Heart right ventricle (tissue), 16 donors: Measurements from ENCODE around the gene MMAA. TPM values are rescaled to one million over a fixed set of nuclear protein-coding genes. Genes with fewer than 3 reads are reported as not detected.
"Not testable (repeated sequence)": the region's sequence is repeated elsewhere in the genome, so short reads cannot be mapped to it uniquely, and the experiment has no call there.

Experiments
- ATAC-seq, 8 donors: fragments of 200-7000 bp; cut with Tn5 transposase; one replicate each; pipeline ENCODE4 v1.9.1; 2020; ENCODE audit warnings: mild to moderate bottlenecking in 8 of 8, moderate library complexity in 8 of 8, moderate number of reproducible peaks in 1 of 8
- DNase-seq, 2 donors: peaks; one replicate each; pipeline ENCODE4 v3.0.0-alpha.2; 2020
- H3K27ac ChIP-seq, 10 donors: fragments of 200-600 bp; sonication (generic) in 2 of 10; one replicate each; pipeline versions ENCODE4 v1.5.0 to v1.8.0; 2020 to 2022; ENCODE audit warnings: mild to moderate bottlenecking in 3 of 10
- H3K27me3 ChIP-seq, 7 donors: fragments of 200-600 bp; one replicate each; pipeline ENCODE4 v1.8.0; 2021 to 2022; ENCODE audit warnings: mild to moderate bottlenecking in 2 of 7
- H3K36me3 ChIP-seq, 9 donors: fragments of 200-600 bp; sonication (generic) in 1 of 9; one replicate each; pipeline versions ENCODE4 v1.5.0 to v1.8.0; 2020 to 2022; ENCODE audit warnings: mild to moderate bottlenecking in 2 of 9
- H3K4me1 ChIP-seq, 9 donors: fragments of 200-600 bp; sonication (generic) in 1 of 9; one replicate each; pipeline versions ENCODE4 v1.5.0 to v1.8.0; 2020 to 2022; ENCODE audit warnings: mild to moderate bottlenecking in 4 of 9
- H3K4me3 ChIP-seq, 10 donors: fragments of 200-600 bp; sonication (generic) in 2 of 10; one replicate each; pipeline versions ENCODE4 v1.5.0 to v1.8.0; 2020 to 2022; ENCODE audit warnings: mild to moderate bottlenecking in 7 of 10, moderate library complexity in 2 of 10
- H3K9me3 ChIP-seq, 11 donors: fragments of 200-600 bp in 10 of 11; sonication (generic) in 2 of 11; one replicate each; pipeline versions ENCODE4 v1.5.0 to v1.8.0; 2013 to 2022; ENCODE audit warnings: mild to moderate bottlenecking in 2 of 11, control low read depth in 1 of 11, moderate library complexity in 1 of 11
- CTCF ChIP-seq, 9 donors: fragments of 200-600 bp; sonication (generic) in 2 of 9; IDR thresholded peaks; one replicate each; pipeline versions ENCODE4 v1.5.0 to v1.8.0; 2021 to 2022; ENCODE audit warnings: antibody characterized with exemption in 9 of 9, mild to moderate bottlenecking in 5 of 9, moderate library complexity in 1 of 9
- WGBS, 2 donors: extraction: QIAGEN DNeasy Blood & Tissue Kit; methylation state at CpG; one replicate each; pipeline ENCODE4 v1.1.7; 2013; ENCODE audit warnings: inconsistent platforms in 1 of 2; 5-methylcytosine and 5-hydroxymethylcytosine counted together
- intact Hi-C, 10 donors: fragments of 100-400 bp; cut with DNase I; formaldehyde crosslinking; loops; one replicate each; pipeline versions ENCODE4 v1.11.1 to v1.14.2; 2022
- polyA plus RNA-seq, 2 donors: library from polyadenylated mRNA; stranded (reverse); fragments of 200-250 nt; gene quantifications; one replicate each; pipeline ENCODE4 v1.2.3, GENCODE V29; 2013
- total RNA-seq, 10 donors: library from RNA; stranded (reverse); fragmentation: NEBNext Ultra II Directional in 3 of 10; extraction: Animal tissue kit (Norgen Biotek cat#: 25700) in 3 of 10; gene quantifications; one replicate each; pipeline versions ENCODE4 v1.2.1 to v1.2.4, GENCODE V29; 2021 to 2023
- donor health status: Arrhythmogenic right ventricular cardiomyopathy.
- donor health status: ischemic (EF 13 %, LVEDD 7.1; RV severe dilation, severe dysfunction).
- donor health status: healthy with polysubstance abuse.
- donor health status: DM: no; HTN: yes; CAD: no.
- donor health status: DM: no; HTN: no; CAD: no.
- donor health status: ischemic (EF 25% LVEDD 6.9; RV normal size, moderate dysfunction).
- donor health status: ischemic (EF 25% LVEDD 5.7; RV mildly dilated, moderate dysfunction).
- donor health status: healthy.
- donor health status: DM: yes; HTN: yes; CAD: no.
- donor health status: Ischemic cardiomyopathy.
- donor health status: ischemic (EF 35%, LVEDD 5.7; RV mildly dilated, moderate dysfunction).
- donor health status: nonischemic (EF 11% LVEDD 7.7; RV severe dilation, severe dysfunction).
- donor health status: DM: yes; HTN: yes; CAD: no.
- donor health status: PGD.
- donor health status: ischemic (EF 29% LVEDD 5.4; RV normal size, mild dysfunction).
- donor health status: nonischemic (EF 23%, LVEDD 6.1; RV moderate dilation, normal function).

Gene MMAA
- total and polyA plus RNA-seq, 12 donors: 3.3 to 13.5 (median 9.6) TPM

- no peak overlapping the region for H3K27ac ChIP-seq
- peaks cover 0 to 22% (median 5%) of the 10 kb centered on the region in 11 donors for H3K9me3 ChIP-seq
- no peak overlapping the region for H3K4me3 ChIP-seq
- H3K4me1 ChIP-seq: peaks cover 0 to 29% (median 18%) of the 10 kb centered on the region in 9 donors
- no peaks in the 10 kb centered on the region for H3K27me3 ChIP-seq
- no peaks in the 10 kb centered on the region for H3K36me3 ChIP-seq
- no peak for TF ChIP-seq CTCF (IDR thresholded peaks at IDR 0.05)
- DNase-seq (no peak), ATAC-seq (peak in 6 of 8 donors; percentile 46 to 83 (median 52))
- intact Hi-C loops: loop anchor here in 1 of 10 donors (2.0 kb wide), 1 partner anchor 51 kb away; no protein-coding TSS in a partner anchor
These were observed 62.3 kb downstream of the MMAA start for GRCh38 chr4:145681518-145681917.

GRCh38 chr4:145681956-145682355 is 62.8 kb downstream of the MMAA start:
- Histone ChIP-seq H3K9me3 (peaks cover 0 to 18% (median 5%) of the 10 kb centered on the region in 11 donors), H3K36me3 (no peaks in the 10 kb centered on the region), H3K27me3 (no peaks in the 10 kb centered on the region), H3K4me1 (peaks cover 0 to 29% (median 18%) of the 10 kb centered on the region in 9 donors), H3K4me3 (no peak overlapping the region), H3K27ac (no peak overlapping the region)
- WGBS, 2 donors: 92 to 95% methylated on average over 1 of the region's 1 CpG
- no peak for TF ChIP-seq CTCF (IDR thresholded peaks at IDR 0.05)
- ATAC-seq: no peak
- intact Hi-C loops: loop anchor here in 1 of 10 donors (2.0 kb wide), 1 partner anchor 51 kb away; no protein-coding TSS in a partner anchor
- DNase-seq: no peak

DNA sequence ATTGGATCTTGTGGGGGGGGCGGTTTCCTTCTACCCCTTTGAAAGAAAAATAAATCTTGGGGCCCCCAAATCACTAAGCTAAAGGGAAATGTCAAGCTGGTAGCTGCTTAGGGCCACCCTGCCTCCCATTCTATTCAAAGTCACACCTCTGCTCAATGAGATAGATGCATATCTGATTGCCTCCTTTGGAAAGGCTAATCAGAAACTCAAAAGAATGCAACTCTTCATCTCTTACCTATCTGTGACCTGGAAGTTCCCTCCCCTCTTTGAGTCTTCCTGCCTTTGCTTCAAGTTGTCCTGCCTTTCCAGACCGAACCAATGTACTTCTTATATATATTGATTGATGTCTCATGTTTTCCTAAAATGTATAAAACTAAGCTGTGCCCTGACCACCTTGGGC is 67.8 kb downstream of the MMAA start:
- H3K9me3 ChIP-seq: peaks cover 0 to 5% (median 0%) of the 10 kb centered on the region in 11 donors
- H3K27ac ChIP-seq: no peak overlapping the region
- H3K36me3 ChIP-seq: no peaks in the 10 kb centered on the region
- TF ChIP-seq CTCF (IDR thresholded peaks at IDR 0.05): no peak
- DNase-seq: no peak
- intact Hi-C loops: no loop called here
- peaks cover 0 to under 1% (median 0%) of the 10 kb centered on the region in 9 donors for H3K4me1 ChIP-seq
- H3K27me3 ChIP-seq: no peaks in the 10 kb centered on the region
- no peak overlapping the region for H3K4me3 ChIP-seq
- WGBS, 2 donors: 44 to 63% methylated on average over 2 of the region's 2 CpGs
- no peak for ATAC-seq

- TF ChIP-seq CTCF (IDR thresholded peaks at IDR 0.05): no peak
- no peak for DNase-seq
- H3K27me3 ChIP-seq: no peaks in the 10 kb centered on the region
- H3K9me3 ChIP-seq: peaks cover 0 to 5% (median 0%) of the 10 kb centered on the region in 11 donors
- H3K4me3 ChIP-seq: no peak overlapping the region
- peaks cover 0 to 3% (median 0%) of the 10 kb centered on the region in 9 donors for H3K4me1 ChIP-seq
- intact Hi-C loops: no loop called here
- ATAC-seq: no peak
- 95 to 97% methylated on average over 3 of the region's 3 CpGs for WGBS, 2 donors
- H3K36me3 ChIP-seq: no peaks in the 10 kb centered on the region
- no peak overlapping the region for H3K27ac ChIP-seq
These were observed 71.4 kb downstream of the MMAA start for GRCh38 chr4:145690610-145691009.

DNA sequence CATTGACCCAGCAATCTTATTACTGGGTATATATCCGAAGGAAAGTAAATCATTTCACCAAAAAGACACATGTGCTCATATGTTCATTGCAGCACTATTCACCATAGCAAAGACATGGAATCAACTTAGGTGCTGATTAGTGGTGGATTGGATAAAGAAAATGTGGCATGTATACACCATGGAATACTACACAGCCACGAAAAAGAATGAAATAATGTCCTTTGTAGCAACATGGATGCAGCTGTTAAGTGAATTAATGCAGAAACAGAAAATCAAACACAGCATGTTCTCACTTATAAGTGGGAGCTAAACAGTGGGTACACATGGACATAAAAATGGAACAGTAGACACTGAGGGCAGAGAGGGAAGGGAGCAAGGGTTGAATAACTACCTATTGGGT is 72.2 kb downstream of the MMAA start:
- H3K36me3 ChIP-seq, H3K4me3 ChIP-seq, DNase-seq, H3K27me3 ChIP-seq, intact Hi-C loops, ATAC-seq, H3K4me1 ChIP-seq, H3K9me3 ChIP-seq, H3K27ac ChIP-seq: not testable (repeated sequence)
- WGBS, 2 donors: 90 to 91% methylated on average over 2 of the region's 2 CpGs
